A673 (cell line): ENCODE data around the gene TRERF1.

Experiments used
- EZH2 ChIP-seq: fragments of 200-600 bp; sonication (generic); IDR thresholded peaks from 2 replicates; pipeline ENCODE4 v1.6.1; 2017; ENCODE audit warnings: borderline replicate concordance, low read depth, mild to moderate bottlenecking, mixed read lengths, antibody characterized with exemption, low read length; ENCODE audit not compliant: poor library complexity, severe bottlenecking
- TF ChIP-seq, protein P1 (sequence below): fragments of 300-800, 200-600 bp; sonication (generic); conservative IDR thresholded peaks from 2 replicates; pipeline ENCODE4 v1.5.1; 2017; ENCODE audit warnings: low read depth, mild to moderate bottlenecking, antibody characterized with exemption, low read length, moderate library complexity, mixed read lengths

DNA sequence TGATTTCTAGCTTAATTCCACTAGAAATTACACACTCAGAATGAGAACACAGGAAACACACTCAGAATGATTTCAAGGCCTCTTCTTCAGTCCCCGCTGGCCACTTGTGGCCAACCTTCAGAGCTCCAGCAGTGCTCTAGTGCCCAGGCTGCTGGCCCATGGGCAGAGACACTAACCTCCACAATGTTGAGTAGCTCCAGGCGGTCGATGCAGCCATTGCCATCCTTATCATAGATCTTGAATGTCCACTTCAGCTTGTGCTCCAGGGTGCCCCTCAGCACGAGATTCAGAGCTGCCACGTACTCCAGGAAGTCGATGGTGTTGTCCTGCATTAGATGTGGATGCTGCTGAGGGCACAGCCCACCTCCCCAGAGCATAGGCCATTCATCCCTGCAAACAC lies 263.3 kb downstream of the TRERF1 start:
- TF ChIP-seq, protein P1, sequence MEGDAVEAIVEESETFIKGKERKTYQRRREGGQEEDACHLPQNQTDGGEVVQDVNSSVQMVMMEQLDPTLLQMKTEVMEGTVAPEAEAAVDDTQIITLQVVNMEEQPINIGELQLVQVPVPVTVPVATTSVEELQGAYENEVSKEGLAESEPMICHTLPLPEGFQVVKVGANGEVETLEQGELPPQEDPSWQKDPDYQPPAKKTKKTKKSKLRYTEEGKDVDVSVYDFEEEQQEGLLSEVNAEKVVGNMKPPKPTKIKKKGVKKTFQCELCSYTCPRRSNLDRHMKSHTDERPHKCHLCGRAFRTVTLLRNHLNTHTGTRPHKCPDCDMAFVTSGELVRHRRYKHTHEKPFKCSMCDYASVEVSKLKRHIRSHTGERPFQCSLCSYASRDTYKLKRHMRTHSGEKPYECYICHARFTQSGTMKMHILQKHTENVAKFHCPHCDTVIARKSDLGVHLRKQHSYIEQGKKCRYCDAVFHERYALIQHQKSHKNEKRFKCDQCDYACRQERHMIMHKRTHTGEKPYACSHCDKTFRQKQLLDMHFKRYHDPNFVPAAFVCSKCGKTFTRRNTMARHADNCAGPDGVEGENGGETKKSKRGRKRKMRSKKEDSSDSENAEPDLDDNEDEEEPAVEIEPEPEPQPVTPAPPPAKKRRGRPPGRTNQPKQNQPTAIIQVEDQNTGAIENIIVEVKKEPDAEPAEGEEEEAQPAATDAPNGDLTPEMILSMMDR, result no peak
- TF ChIP-seq EZH2, result no peak
